CD4-positive, alpha-beta memory T cell (primary cell): Measurements from ENCODE around the gene CCDC106. TPM values are rescaled to one million over a fixed set of nuclear protein-coding genes. Genes with fewer than 3 reads are reported as not detected.
A peak's percentile ranks its signal among the peaks of the same experiment; 100 is the strongest.

ENCODE experiments used
- CTCF ChIA-PET: fragments of 350-600 bp; sonication (Branson Sonifier 250); formaldehyde crosslinking; loops from one replicate; lab custom pipeline; 2021; ENCODE audit warnings: inconsistent platforms; ENCODE audit not compliant: partially characterized antibody; lab: Charles Lee
- POLR2A ChIA-PET: fragments of 350-600 bp; sonication (Branson Sonifier 250); formaldehyde crosslinking; loops from one replicate; lab custom pipeline; 2021; ENCODE audit not compliant: partially characterized antibody; lab: Charles Lee
- DNase-seq, 5 donors: peaks; one replicate each; pipeline versions ENCODE4 v3.0.0 to v3.0.0-alpha.2; 2020 to 2022; ENCODE audit warnings: mixed read lengths in 1 of 5
- H3K27ac ChIP-seq: one replicate; pipeline ENCODE4 v1.7.0; 2013; ENCODE audit warnings: low read depth, low read length
- H3K27me3 ChIP-seq: 2 replicates; pipeline ENCODE4 v1.7.0; 2013; ENCODE audit warnings: mild to moderate bottlenecking, low read length, moderate library complexity; ENCODE audit not compliant: insufficient read depth
- H3K36me3 ChIP-seq: 2 replicates; pipeline ENCODE4 v1.7.0; 2013; ENCODE audit warnings: mild to moderate bottlenecking, low read length, moderate library complexity; ENCODE audit not compliant: insufficient read depth
- H3K4me1 ChIP-seq: 2 replicates; pipeline ENCODE4 v1.7.0; 2013; ENCODE audit warnings: mild to moderate bottlenecking, low read length, moderate library complexity; ENCODE audit not compliant: insufficient read depth
- H3K4me3 ChIP-seq, 2 donors: one replicate each; pipeline ENCODE4 v1.7.0; 2013; ENCODE audit warnings: low read length in 2 of 2, mild to moderate bottlenecking in 1 of 2
- H3K9me3 ChIP-seq, 2 donors: one replicate each; pipeline ENCODE4 v1.7.0; 2013; ENCODE audit warnings: low read length in 2 of 2, control low read depth in 1 of 2; ENCODE audit not compliant: control insufficient read depth in 1 of 2
- H3K27ac Mint-ChIP-seq, 7 donors: one replicate each; pipeline ENCODE4 v1.8.0; 2020 to 2021; ENCODE audit warnings: mixed read lengths in 7 of 7, mild to moderate bottlenecking in 6 of 7, inconsistent platforms in 3 of 7, moderate library complexity in 3 of 7
- H3K27me3 Mint-ChIP-seq, 2 donors: one replicate each; pipeline ENCODE4 v1.8.0; 2020 to 2021; ENCODE audit warnings: mixed read lengths in 2 of 2
- H3K36me3 Mint-ChIP-seq, 2 donors: one replicate each; pipeline ENCODE4 v1.8.0; 2020 to 2021; ENCODE audit warnings: mixed read lengths in 2 of 2, inconsistent platforms in 1 of 2, mild to moderate bottlenecking in 1 of 2
- H3K4me1 Mint-ChIP-seq, 4 donors: one replicate each; pipeline ENCODE4 v1.8.0; 2020 to 2021; ENCODE audit warnings: mixed read lengths in 4 of 4, mild to moderate bottlenecking in 1 of 4
- H3K4me3 Mint-ChIP-seq, 8 donors: one replicate each; pipeline ENCODE4 v1.8.0; 2020 to 2021; ENCODE audit warnings: mixed read lengths in 8 of 8, mild to moderate bottlenecking in 7 of 8, moderate library complexity in 6 of 8, inconsistent platforms in 3 of 8
- H3K9me3 Mint-ChIP-seq, 8 donors: one replicate each; pipeline ENCODE4 v1.8.0; 2020 to 2021; ENCODE audit warnings: mixed read lengths in 8 of 8, mild to moderate bottlenecking in 5 of 8, inconsistent platforms in 3 of 8, moderate library complexity in 1 of 8
- intact Hi-C: fragments of 100-400 bp; cut with micrococcal nuclease; formaldehyde crosslinking; loops from one replicate; pipeline ENCODE4 v1.15.1; 2023
- polyA plus RNA-seq, 2 donors: library from polyadenylated mRNA; unstranded; fragments of 300-500 nt; fragmentation: Illumina TruSeq; gene quantifications; one replicate each; pipeline ENCODE4 v1.2.3, GENCODE V29; 2021
- total RNA-seq, 2 experiments: library from RNA; stranded (reverse); gene quantifications; one replicate each; pipeline ENCODE4 v1.2.3, GENCODE V29; 2021

The CCDC106 gene
- total and polyA plus RNA-seq, 4 experiments from 2014 or later, result 0.47 to 1.5 (median 0.94) TPM

DNA sequence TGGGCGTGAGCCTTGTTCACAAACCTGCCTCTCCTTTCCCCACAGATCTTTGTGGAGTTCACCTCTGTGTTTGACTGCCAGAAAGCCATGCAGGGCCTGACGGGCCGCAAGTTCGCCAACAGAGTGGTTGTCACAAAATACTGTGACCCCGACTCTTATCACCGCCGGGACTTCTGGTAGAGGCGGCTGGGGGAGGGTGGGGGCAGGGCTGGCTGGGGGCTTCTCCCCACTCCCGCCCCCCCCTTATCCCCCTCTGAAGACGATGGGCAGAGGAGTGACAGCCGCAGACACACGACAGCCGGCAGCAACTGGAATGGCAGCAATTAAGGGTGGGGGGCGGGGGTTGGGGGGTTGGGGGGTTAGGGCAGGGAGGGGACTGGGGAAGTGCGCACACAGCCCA lies 25.9 kb downstream of the CCDC106 start:
- H3K4me3 ChIP-seq, result no peak overlapping the region
- peak overlapping the region; percentile 73 to 96 (median 92) for H3K27ac Mint-ChIP-seq
- peaks cover 0 to 1% (median 0%) of the 10 kb centered on the region in 8 donors for H3K9me3 Mint-ChIP-seq
- no peaks in the 10 kb centered on the region for H3K27me3 ChIP-seq
- H3K9me3 ChIP-seq, result no peaks in the 10 kb centered on the region
- ChIA-PET POLR2A (interaction anchor here (1.0 to 2.3 kb wide), 3 partner anchors 17 to 41 kb away, joined by 3 to 17 read pairs (median 7); partner anchors contain the start of gene U2AF2), CTCF (interaction anchor here (1.3 kb wide), 1 partner anchor 16 kb away, joined by 4 read pairs; no protein-coding TSS in a partner anchor)
- peaks cover 29 to 59% of the 10 kb centered on the region in 2 donors for H3K36me3 Mint-ChIP-seq
- peaks cover 54% of the 10 kb centered on the region for H3K4me1 ChIP-seq
- peak overlapping the region; percentile 41 for H3K27ac ChIP-seq
- no peaks in the 10 kb centered on the region for H3K27me3 Mint-ChIP-seq
- H3K4me3 Mint-ChIP-seq, result peak overlapping the region in 7 of 8 donors; percentile 13 to 65 (median 35)
- intact Hi-C loops, result loop anchor here (2.0 kb wide), 1 partner anchor 75 kb away; the partner anchor contains the start of gene FIZ1
- peaks cover 35% of the 10 kb centered on the region for H3K36me3 ChIP-seq
- peaks cover 29 to 72% (median 49%) of the 10 kb centered on the region in 4 donors for H3K4me1 Mint-ChIP-seq
- no peak for DNase-seq

GRCh38 chr19:55674459-55674840 lies 26.4 kb downstream of the CCDC106 start:
- DNase-seq, result no peak
- ChIA-PET POLR2A (interaction anchor here (0.7 to 2.3 kb wide), 4 partner anchors 17 to 41 kb away, joined by 3 to 17 read pairs (median 6); partner anchors contain the start of gene U2AF2), CTCF (no interaction called here)
- intact Hi-C loops, result loop anchor here (2.0 kb wide), 1 partner anchor 76 kb away; the partner anchor contains the start of gene FIZ1
- Mint-ChIP-seq H3K9me3 (peaks cover 0 to 1% (median 0%) of the 10 kb centered on the region in 8 donors), H3K36me3 (peaks cover 29 to 60% of the 10 kb centered on the region in 2 donors), H3K4me3 (peak overlapping the region; percentile 12 to 65 (median 56)), H3K27me3 (no peaks in the 10 kb centered on the region), H3K4me1 (peaks cover 30 to 75% (median 51%) of the 10 kb centered on the region in 4 donors), H3K27ac (peak overlapping the region; percentile 91 to 95 (median 93))
- Histone ChIP-seq H3K36me3 (peaks cover 35% of the 10 kb centered on the region), H3K4me1 (peaks cover 59% of the 10 kb centered on the region), H3K27me3 (no peaks in the 10 kb centered on the region), H3K27ac (peak overlapping the region; percentile 94), H3K4me3 (peak overlapping the region in 1 of 2 donors; percentile 79), H3K9me3 (no peaks in the 10 kb centered on the region)

GRCh38 chr19:55674841-55675660 lies 27.0 kb downstream of the CCDC106 start, which contains the start of gene EPN1:
TSS of gene EPN1 (plus strand) at chr19:55675226. CDS start at chr19:55678628, 3,402 bp downstream.
- no peaks in the 10 kb centered on the region for H3K27me3 Mint-ChIP-seq
- H3K4me1 Mint-ChIP-seq, result peaks cover 32 to 74% (median 55%) of the 10 kb centered on the region in 4 donors
- H3K36me3 ChIP-seq, result peaks cover 35% of the 10 kb centered on the region

DNA sequence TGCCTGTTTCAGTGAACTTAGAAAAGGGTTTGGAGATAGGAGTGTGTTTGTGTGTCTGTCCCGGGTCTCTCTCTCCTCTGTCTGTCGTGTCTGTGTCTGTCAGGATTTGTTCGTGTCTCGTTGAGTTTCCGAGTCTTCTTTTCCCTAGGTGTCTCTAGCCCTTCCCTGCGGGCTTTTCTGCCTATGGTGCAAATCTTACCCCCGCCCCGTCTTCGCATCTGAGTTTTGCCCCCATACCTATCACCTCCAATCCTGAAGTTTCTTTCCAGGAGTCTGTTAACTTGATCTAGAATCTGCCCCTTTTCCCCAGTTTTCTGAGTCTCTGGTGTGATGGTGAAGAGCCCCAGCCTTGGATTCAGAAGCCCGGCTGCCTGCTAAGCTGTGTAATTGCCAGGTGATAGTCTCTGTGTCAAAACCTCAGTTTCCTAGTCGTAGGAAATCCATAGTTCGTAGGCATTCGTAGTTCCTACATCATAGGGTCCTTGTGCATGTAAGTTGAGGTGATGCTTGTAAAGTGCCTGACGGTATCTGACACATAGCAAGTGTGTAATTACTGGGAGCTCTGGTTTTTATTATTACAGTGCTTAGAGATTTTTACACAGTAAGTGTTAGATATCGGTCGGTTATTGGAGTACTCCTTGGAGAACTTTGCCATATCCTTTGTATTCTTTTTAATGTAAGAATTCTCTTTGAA lies 27.8 kb downstream of the CCDC106 start:
- Histone ChIP-seq H3K4me3 (peak overlapping the region; percentile 79 to 98), H3K27ac (peak overlapping the region; percentile 94), H3K27me3 (no peaks in the 10 kb centered on the region), H3K36me3 (peaks cover 35% of the 10 kb centered on the region), H3K9me3 (no peaks in the 10 kb centered on the region), H3K4me1 (peaks cover 63% of the 10 kb centered on the region)
- Mint-ChIP-seq H3K4me1 (peaks cover 30 to 73% (median 52%) of the 10 kb centered on the region in 4 donors), H3K4me3 (peak overlapping the region; percentile 94 to 100 (median 97)), H3K36me3 (peaks cover 29 to 64% of the 10 kb centered on the region in 2 donors), H3K9me3 (no peaks in the 10 kb centered on the region), H3K27me3 (no peaks in the 10 kb centered on the region), H3K27ac (peak overlapping the region; percentile 94 to 100 (median 99))
- intact Hi-C loops, result loop anchor here (1.0 to 2.0 kb wide), 5 partner anchors 21 to 559 kb away; partner anchors contain the start of genes FIZ1, PPP1R12C, U2AF2 and ZNF581
- DNase-seq, result no peak
- ChIA-PET CTCF (no interaction called here), POLR2A (interaction anchor here (0.8 to 1.6 kb wide), 4 partner anchors 21 to 41 kb away, joined by 3 to 4 read pairs (median 4); partner anchors contain the start of genes U2AF2 and ZNF581)

More at GRCh38 chr19:55674841-55675660, 27.0 kb downstream of the CCDC106 start, which contains the start of gene EPN1:
- H3K4me3 ChIP-seq, result peak within 1 kb of the TSS; percentile 79 to 98
- ChIA-PET CTCF (no interaction called here), POLR2A (interaction anchor here (0.7 to 2.3 kb wide), 5 partner anchors 18 to 42 kb away, joined by 3 to 17 read pairs (median 4); partner anchors contain the start of gene U2AF2)
- Mint-ChIP-seq H3K36me3 (peaks cover 29 to 62% of the 10 kb centered on the region in 2 donors), H3K9me3 (peaks cover 0 to 1% (median 0%) of the 10 kb centered on the region in 8 donors), H3K27ac (peak within 1 kb of the TSS; percentile 94 to 100 (median 99)), H3K4me3 (peak within 1 kb of the TSS; percentile 94 to 100 (median 97))
- H3K9me3 ChIP-seq, result no peaks in the 10 kb centered on the region
- no peaks in the 10 kb centered on the region for H3K27me3 ChIP-seq
- intact Hi-C loops, result loop anchor here (1.0 to 2.0 kb wide), 5 partner anchors 20 to 558 kb away; partner anchors contain the start of genes FIZ1, PPP1R12C, U2AF2 and ZNF581
- peak; percentile 94 to 98 (median 97) for DNase-seq
- H3K27ac ChIP-seq, result peak within 1 kb of the TSS; percentile 94
- H3K4me1 ChIP-seq, result peaks cover 63% of the 10 kb centered on the region

GRCh38 chr19:55676383-55676782 lies 28.4 kb downstream of the CCDC106 start:
- H3K27ac Mint-ChIP-seq, result peak overlapping the region; percentile 81 to 100 (median 96)
- intact Hi-C loops, result no loop called here
- H3K36me3 Mint-ChIP-seq, result peaks cover 29 to 60% of the 10 kb centered on the region in 2 donors
- ChIA-PET POLR2A (interaction anchor here (0.8 to 1.6 kb wide), 4 partner anchors 22 to 42 kb away, joined by 3 to 4 read pairs (median 4); partner anchors contain the start of genes U2AF2 and ZNF581), CTCF (no interaction called here)
- peak overlapping the region; percentile 94 for H3K27ac ChIP-seq
- H3K27me3 ChIP-seq, result no peaks in the 10 kb centered on the region
- peaks cover 27 to 72% (median 48%) of the 10 kb centered on the region in 4 donors for H3K4me1 Mint-ChIP-seq
- no peaks in the 10 kb centered on the region for H3K27me3 Mint-ChIP-seq
- H3K4me1 ChIP-seq, result peaks cover 57% of the 10 kb centered on the region
- H3K9me3 ChIP-seq, result no peaks in the 10 kb centered on the region
- no peak for DNase-seq
- H3K36me3 ChIP-seq, result peaks cover 37% of the 10 kb centered on the region
- no peaks in the 10 kb centered on the region for H3K9me3 Mint-ChIP-seq
- H3K4me3 Mint-ChIP-seq, result peak overlapping the region; percentile 94 to 100 (median 97)
- H3K4me3 ChIP-seq, result no peak overlapping the region

DNA sequence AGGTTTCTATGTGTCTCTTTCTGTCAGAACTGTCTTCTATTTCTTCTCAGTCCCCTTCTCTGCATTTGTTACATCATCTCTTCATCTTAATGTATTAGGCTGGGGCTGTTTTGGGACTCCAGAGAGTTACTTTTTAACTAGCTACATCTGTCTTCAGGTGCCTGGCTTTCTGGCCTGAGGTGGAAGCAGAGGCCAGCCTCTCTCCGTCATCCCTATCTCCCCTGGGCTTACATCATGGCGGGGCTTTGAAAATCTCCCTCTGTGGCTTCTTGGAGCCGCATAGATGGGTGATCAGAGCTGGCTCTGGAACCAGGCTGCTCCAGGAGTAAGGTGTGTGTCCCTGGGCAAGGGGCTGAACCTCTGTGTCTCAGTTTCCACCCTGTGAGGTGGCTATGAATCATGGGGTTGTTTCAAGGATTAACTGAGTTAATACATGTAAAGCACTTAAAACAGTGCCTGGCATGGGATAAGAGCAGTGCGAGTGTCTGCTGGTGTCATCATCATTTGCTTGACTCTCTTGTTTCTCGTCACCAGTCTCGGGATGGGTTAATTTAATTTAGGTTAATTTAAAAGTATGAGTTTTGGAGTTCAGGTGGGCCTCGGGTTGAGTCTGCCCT lies 29.0 kb downstream of the CCDC106 start:
- Histone ChIP-seq H3K4me3 (no peak overlapping the region), H3K27me3 (no peaks in the 10 kb centered on the region), H3K36me3 (peaks cover 43% of the 10 kb centered on the region), H3K27ac (peak overlapping the region; percentile 4), H3K4me1 (peaks cover 55% of the 10 kb centered on the region), H3K9me3 (no peaks in the 10 kb centered on the region)
- no peak for DNase-seq
- H3K4me3 Mint-ChIP-seq, result peak overlapping the region; percentile 94 to 100 (median 97)
- H3K27me3 Mint-ChIP-seq, result no peaks in the 10 kb centered on the region
- H3K36me3 Mint-ChIP-seq, result peaks cover 29 to 60% of the 10 kb centered on the region in 2 donors
- intact Hi-C loops, result no loop called here
- peak overlapping the region; percentile 81 to 100 (median 96) for H3K27ac Mint-ChIP-seq
- CTCF ChIA-PET, result no interaction called here
- POLR2A ChIA-PET, result interaction anchor here (0.8 to 1.6 kb wide), 3 partner anchors 22 to 43 kb away, joined by 3 to 4 read pairs (median 4); partner anchors contain the start of genes U2AF2 and ZNF581
- H3K9me3 Mint-ChIP-seq, result no peaks in the 10 kb centered on the region
- H3K4me1 Mint-ChIP-seq, result peaks cover 27 to 69% (median 48%) of the 10 kb centered on the region in 4 donors
